Thyroid gland (tissue), 4 donors: ENCODE measurements around the gene GALNT1.

ENCODE experiments used
- CTCF ChIP-seq, 6 experiments: fragments of 200-600 bp in 3 of 6; fragments of 450-650 bp in 3 of 6; sonication (generic) in 3 of 6; IDR thresholded peaks; one replicate each; pipeline ENCODE4 v1.5.1; 2016 to 2019; ENCODE audit warnings: antibody characterized with exemption in 6 of 6, mild to moderate bottlenecking in 2 of 6, inconsistent platforms in 1 of 6, moderate library complexity in 1 of 6
- POLR2A ChIP-seq, 2 donors: fragments of 450-650 bp; IDR thresholded peaks; one replicate each; pipeline ENCODE4 v1.6.1; 2017; ENCODE audit warnings: antibody characterized with exemption in 2 of 2, mild to moderate bottlenecking in 2 of 2, moderate library complexity in 1 of 2

- TF ChIP-seq CTCF (IDR thresholded peaks at IDR 0.05) (no peak), POLR2A (IDR thresholded peaks at IDR 0.05) (no peak)
These were observed 15.5 kb upstream of the GALNT1 start for GRCh38 chr18:35566019-35566418.
